Measurements from ENCODE around the gene SNX6.
"Not testable (repeated sequence)": the region's sequence is repeated elsewhere in the genome, so short reads cannot be mapped to it uniquely, and the experiment has no call there.

The SNX6 gene

DNA sequence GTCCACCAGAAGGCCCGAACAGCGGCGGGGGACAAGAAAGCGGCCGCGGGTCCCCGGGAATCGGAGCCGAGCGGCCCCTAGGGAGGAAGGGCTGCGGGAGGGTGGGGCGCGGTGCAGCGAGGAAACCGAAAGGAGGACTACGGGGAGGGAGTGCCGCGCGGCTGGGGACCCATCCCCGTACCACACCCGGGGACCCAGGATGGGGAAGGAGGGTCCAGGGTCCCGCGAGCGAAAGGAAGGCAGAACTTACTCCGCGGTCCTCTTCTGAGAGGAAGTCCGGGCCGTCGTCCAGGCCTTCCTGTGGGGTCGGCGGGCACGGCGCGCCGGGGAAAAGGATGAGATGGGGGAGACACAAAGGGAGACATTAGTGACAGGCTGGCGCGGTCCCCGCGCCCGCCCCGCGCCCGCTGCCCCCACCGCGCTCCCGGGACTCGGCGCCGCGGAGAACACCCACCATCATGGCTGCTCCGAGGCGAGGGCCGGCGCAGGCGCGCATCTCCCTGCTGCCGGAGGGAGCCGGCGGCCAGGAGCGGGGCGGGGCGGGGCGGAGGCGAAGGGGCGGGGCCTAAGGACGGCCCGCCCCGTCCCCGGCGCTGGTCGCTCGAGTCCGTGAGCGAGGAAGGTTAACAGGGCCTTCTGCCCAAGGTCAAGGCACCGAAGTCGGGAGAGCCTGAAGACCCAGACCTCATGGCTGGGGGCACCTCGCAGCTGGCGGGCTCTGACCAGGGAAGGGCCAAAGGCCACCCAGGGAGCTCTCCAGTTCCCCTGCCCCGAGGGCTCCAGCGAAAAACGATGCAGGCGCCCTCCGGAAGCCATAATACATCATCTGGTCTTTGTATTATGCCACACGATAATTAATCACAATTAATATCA, at the start of gene SNX6:
SNX6 (minus strand) TSS at position 492 of the 873 bp plus-strand sequence; CDS start at position 460, 32 bp downstream.
- peak; percentile 80 for DNase-seq

- no peak for DNase-seq
Measured at GRCh38 chr14:34678735-34679134, 48.8 kb upstream of the SNX6 start.

DNA sequence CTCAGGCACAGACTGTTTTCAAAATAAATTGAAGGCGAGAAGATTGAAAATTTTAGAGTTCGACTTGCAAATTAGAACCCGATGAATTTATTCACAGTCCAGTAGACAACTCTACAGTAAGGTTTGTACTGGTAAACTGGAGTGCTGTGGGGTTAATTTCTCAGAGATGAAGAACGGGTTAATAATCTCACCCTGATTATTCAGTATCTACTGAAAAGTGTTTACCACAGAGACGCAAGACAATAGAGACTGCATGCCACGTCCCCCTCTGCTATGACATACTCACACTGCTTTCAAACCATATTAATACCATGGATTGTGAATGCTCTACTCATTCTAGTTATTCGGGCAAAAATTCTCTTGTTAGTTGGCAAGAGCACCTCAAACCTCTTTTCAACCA, 48.4 kb upstream of the SNX6 start:
- no peak for DNase-seq

DNA sequence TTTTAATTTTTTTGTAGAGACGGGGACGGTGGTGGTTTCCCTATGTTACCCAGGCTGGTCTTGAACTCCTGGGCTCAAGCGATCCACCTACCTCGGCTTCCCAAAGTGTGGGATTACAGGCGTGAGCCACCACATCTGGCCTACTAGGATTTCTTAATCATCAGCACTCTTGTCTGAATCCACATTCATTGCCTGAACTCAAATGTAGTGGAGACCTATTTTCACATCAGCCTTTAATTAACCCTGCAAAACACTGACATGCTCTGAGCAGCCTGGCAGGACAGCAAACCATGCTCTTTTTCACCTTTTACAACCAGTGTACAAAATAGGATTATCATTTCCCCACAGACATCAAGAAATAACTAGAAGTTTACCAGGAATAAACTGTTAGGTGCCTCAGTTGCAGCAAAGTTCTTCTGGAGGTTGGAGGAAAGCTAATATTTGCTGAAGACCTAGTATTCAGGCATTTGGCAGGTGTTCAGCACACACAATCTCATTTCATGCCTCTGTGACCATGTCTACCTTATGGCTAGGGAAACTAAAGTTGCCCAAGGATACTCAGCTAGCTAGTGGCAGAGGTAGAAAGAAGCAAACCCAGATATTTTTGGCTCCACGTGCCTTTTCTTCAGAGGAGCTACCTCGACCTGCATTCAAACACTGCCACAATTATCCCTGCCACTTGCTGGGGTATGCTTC, 46.7 kb upstream of the SNX6 start:
- no peak for DNase-seq

GRCh38 chr14:34673702-34674101, 43.8 kb upstream of the SNX6 start:
- no peak for DNase-seq

DNA sequence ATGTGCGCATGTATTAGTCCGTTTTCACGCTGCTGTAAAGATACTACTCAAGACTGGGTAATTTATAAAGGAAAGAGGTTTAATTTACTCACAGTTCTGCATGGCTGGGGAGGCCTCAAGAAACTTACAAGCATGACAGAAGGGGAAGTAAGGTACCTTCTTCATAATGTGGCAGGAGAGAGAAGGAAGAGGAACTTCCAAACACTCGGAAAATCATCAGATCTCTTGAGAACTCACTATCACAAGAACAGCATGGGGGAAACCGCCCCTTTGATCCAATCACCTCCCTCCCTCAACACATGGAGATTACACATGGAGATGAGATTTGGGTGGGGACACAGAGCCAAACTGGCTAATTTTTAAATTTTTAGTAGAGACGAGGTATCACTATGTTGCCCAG, 41.8 kb upstream of the SNX6 start:
- no peak for DNase-seq

DNA sequence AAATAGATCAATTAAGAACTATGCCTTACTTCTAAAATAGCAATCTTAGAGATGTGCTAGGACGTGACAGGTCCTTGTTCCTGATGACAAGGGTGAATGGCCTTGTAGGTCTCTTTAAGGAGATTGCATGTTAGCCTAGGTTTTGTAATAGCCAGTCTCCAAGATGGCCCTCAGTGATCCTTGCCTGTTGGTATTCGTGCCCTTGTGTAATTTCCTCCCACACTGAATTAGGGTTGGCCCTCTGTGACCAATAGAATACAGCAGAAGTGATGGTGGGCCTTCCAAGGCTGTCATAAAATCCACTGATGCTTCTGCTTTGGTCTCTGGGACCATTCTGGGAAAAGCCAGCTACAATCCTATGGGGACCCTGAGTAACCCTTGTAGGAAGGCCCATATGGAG, 38.2 kb upstream of the SNX6 start:
- DNase-seq, result no peak

DNA sequence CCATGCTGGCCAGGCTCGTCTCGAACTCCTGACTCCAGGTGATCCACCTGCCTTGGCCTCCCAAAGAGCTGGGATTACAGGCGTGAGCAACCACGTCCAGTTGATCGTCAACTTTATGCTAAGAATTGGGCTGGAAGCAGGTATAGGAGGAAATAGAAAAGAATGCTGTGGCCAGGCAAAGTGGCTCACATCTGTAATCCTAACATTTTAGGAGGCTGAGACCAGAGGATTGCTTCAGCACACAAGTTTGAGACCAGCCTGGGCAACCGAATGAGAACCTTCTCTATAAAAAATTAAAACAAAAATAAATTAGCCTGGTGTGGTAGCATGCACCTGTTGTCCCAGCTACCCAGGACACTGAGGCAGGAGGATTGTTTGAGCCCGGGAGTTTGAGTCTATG, 37.1 kb upstream of the SNX6 start:
- DNase-seq, result no peak

GRCh38 chr14:34665785-34666435, 36.0 kb upstream of the SNX6 start:
- DNase-seq, result peak; percentile 14

GRCh38 chr14:34662561-34663088, 32.7 kb upstream of the SNX6 start:
- DNase-seq, result no peak

GRCh38 chr14:34660796-34661195, 30.8 kb upstream of the SNX6 start:
- DNase-seq, result no peak

DNA sequence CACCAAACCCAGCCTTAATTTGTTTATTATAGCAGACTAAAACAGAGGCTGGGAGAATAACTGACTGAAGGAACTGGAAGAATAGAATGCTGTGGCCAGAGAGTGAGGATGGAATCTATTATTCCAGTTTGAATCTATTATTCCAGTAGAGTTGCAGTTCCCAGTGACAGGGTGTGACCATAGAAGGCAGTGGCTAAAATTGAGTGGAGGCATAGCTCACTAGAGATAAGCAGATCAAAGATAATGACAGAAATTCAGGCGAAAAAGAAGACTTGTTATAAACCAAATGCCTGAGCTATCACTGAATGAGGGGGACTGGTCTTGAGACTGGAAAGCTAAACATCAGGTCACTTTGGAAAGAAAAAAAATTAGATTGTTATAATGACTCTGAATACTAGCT, 26.0 kb upstream of the SNX6 start:
- no peak for DNase-seq

DNA sequence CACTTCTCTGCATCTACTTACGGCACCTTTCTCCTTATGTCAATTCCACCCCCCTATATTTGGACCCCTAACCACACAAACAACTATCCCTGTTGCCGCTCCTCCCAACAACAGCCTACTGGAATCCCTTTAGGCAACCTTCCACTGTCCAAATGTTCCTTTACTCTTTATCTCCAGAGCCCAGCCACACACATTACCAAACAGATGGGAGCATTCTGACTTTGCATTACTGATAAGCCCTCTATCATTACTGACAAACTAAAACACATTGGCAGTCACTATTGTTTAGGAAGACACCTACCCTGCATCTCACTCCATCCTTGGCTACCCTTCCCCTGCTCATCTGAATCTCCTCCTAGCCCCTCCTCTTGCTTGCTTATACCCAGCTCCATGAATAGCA, 23.1 kb upstream of the SNX6 start:
- peak; percentile 72 for DNase-seq

- not testable (repeated sequence) for DNase-seq
Measured at GRCh38 chr14:34652348-34652747, 22.4 kb upstream of the SNX6 start.

- DNase-seq, result no peak
Measured at GRCh38 chr14:34650786-34651584, 21.0 kb upstream of the SNX6 start.

GRCh38 chr14:34650006-34650405, 20.1 kb upstream of the SNX6 start:
- DNase-seq, result not testable (repeated sequence)

- peak; percentile 16 for DNase-seq
Measured at GRCh38 chr14:34649344-34649743, 19.4 kb upstream of the SNX6 start.

- no peak for DNase-seq
Measured at GRCh38 chr14:34646570-34647255, 16.8 kb upstream of the SNX6 start.

DNA sequence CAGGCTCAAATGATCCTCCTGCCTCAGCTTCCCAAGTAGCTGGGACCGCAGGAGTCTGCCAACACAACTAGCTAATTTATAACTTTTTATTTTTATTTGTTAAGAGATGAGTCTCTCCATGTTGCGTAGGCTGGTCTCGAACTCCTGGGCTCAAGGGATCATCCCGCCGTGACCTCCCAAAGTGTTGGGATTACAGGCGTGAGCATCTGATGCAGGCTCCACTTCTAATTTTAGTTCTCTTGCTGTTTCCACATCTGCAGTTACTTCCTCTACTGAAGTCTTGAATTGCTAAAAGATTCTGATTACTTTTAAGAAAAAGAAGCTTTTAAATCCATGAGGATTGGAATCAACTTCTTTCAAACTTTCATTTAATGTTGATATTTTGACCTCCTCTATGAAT, 13.4 kb upstream of the SNX6 start:
- no peak for DNase-seq

DNA sequence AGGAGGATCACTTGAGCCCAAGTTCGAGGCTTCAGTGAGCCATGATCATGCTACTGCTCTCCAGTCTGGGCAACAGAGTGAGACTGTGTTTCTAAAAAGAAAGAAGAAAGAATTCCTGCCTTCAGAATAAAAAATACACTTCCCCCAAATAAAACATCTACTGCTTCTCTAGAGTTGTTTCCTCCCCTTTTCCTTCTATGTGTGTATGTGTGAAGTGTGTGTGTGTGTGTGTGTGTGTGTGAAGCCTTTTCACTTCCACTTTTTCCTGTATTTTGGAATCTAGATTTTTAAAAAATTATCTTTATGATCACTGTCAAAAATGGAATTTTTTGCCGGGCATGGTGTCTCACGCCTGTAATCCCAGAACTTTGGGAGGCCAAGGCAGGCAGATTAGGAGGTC, 12.6 kb upstream of the SNX6 start:
- DNase-seq, result no peak

DNA sequence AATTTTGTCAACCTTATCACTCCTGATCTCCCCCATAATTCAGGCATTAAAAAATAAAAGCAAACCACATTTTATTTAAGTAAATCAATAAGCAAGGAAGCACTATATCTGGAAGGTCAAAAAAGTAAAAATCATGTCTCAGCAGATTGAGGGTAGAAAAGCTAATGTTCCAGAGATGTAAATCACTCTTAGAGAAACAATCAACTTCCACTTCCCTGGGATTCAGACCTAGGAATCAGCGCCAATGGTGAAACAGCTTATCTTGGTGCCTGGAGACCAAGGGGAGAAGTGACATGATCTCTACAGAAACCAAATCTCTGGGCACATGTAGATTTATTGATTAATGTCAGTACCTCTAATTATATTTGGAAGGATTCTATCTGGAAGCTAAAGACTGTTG, 10.9 kb upstream of the SNX6 start:
- DNase-seq, result no peak

DNA sequence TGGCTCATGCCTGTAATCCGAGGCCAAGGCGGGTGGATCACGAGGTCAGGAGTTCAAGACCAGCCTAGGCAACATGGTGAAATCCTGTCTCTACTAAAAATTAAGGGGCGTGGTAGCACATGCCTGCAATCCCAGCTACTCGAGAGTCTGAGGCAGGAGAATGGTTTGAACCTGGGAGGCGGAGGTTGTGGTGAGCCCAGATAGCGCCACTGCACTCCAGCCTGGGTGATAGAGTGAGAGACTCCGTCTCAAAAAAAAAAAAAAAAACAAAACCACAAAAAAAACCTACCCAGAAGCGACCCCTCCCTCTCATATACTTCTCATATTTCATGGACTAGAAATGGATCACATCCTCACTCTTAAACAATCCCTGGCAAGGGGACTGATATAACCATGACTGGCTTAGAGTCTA, 4.4 kb upstream of the SNX6 start:
- DNase-seq, result peak; percentile 62
